Osteoblast (primary cell): ENCODE data around the gene ING5. TPM values are rescaled to one million over a fixed set of nuclear protein-coding genes. Genes with fewer than 3 reads are reported as not detected.

Source experiments
- DNase-seq: peaks from one replicate; pipeline ENCODE4 v3.0.0; 2011; ENCODE audit warnings: low spot score, mixed read lengths; ENCODE audit not compliant: insufficient read length; ENCODE audit errors: missing footprints
- H2AFZ ChIP-seq: 2 replicates; pipeline ENCODE4 v1.6.0; 2011; ENCODE audit warnings: mild to moderate bottlenecking, low read length
- H3K27ac ChIP-seq: 2 replicates; pipeline ENCODE4 v1.5.1; 2011; ENCODE audit warnings: mild to moderate bottlenecking, low read depth, low read length, moderate library complexity
- H3K27me3 ChIP-seq: 2 replicates; pipeline ENCODE4 v1.6.0; 2012; ENCODE audit warnings: mild to moderate bottlenecking, control low read depth, inconsistent platforms, low read length, moderate library complexity; ENCODE audit not compliant: insufficient read depth
- H3K36me3 ChIP-seq: 2 replicates; pipeline ENCODE4 v1.5.1; 2011; ENCODE audit warnings: mild to moderate bottlenecking, low read length, control low read depth, moderate library complexity; ENCODE audit not compliant: insufficient read depth
- H3K4me1 ChIP-seq: 2 replicates; pipeline ENCODE4 v1.5.1; 2011; ENCODE audit warnings: mild to moderate bottlenecking, low read length, control low read depth, moderate library complexity; ENCODE audit not compliant: insufficient read depth
- H3K4me2 ChIP-seq: 2 replicates; pipeline ENCODE4 v1.6.0; 2011; ENCODE audit warnings: mild to moderate bottlenecking, low read length; ENCODE audit not compliant: insufficient read depth
- H3K4me3 ChIP-seq: fragments of 200-600 bp; sonication (generic); 3 replicates; pipeline ENCODE4 v1.5.1; 2012; ENCODE audit warnings: mild to moderate bottlenecking, low read length, inconsistent platforms; ENCODE audit not compliant: insufficient read depth
- H3K79me2 ChIP-seq: 2 replicates; pipeline ENCODE4 v1.6.0; 2012; ENCODE audit warnings: mild to moderate bottlenecking, low read length, control low read depth, inconsistent platforms; ENCODE audit not compliant: insufficient read depth
- H3K9me3 ChIP-seq: 2 replicates; pipeline ENCODE4 v1.5.1; 2011; ENCODE audit warnings: low read depth, low read length, control low read depth
- H4K20me1 ChIP-seq: 2 replicates; pipeline ENCODE4 v1.6.0; 2012; ENCODE audit warnings: mild to moderate bottlenecking, low read length, control low read depth; ENCODE audit not compliant: insufficient read depth
- CTCF ChIP-seq: IDR thresholded peaks from 2 replicates; pipeline ENCODE4 v1.5.1; 2011; ENCODE audit warnings: mild to moderate bottlenecking, low read depth, low read length, moderate library complexity; ENCODE audit errors: extremely low read depth
- total RNA-seq: library from RNA; depleted of rRNA; stranded (reverse); fragments of >200 nt; gene quantifications from 2 replicates; pipeline ENCODE4 v1.2.3, GENCODE V29; 2012

Gene ING5
- total RNA-seq, 1 donor = 16.6 TPM

- Histone ChIP-seq H3K36me3 (peaks cover 35% of the 10 kb centered on the region), H3K27me3 (no peaks in the 10 kb centered on the region), H4K20me1 (peaks cover 42% of the 10 kb centered on the region), H3K9me3 (no peaks in the 10 kb centered on the region), H3K27ac (no peak overlapping the region), H2AFZ (no peak overlapping the region), H3K4me3 (no peak overlapping the region), H3K4me1 (peaks cover 18% of the 10 kb centered on the region), H3K79me2 (peaks cover 17% of the 10 kb centered on the region), H3K4me2 (no peak overlapping the region)
- no peak for TF ChIP-seq CTCF
- DNase-seq = no peak
Measured at GRCh38 chr2:241744028-241744754, 42.4 kb downstream of the ING5 start.

- H3K4me3 ChIP-seq = no peak overlapping the region
- H3K9me3 ChIP-seq = no peaks in the 10 kb centered on the region
- peaks cover 32% of the 10 kb centered on the region for H4K20me1 ChIP-seq
- H3K27me3 ChIP-seq = no peaks in the 10 kb centered on the region
- peaks cover 36% of the 10 kb centered on the region for H3K36me3 ChIP-seq
- DNase-seq = no peak
- TF ChIP-seq CTCF = no peak
- H3K79me2 ChIP-seq = peaks cover 14% of the 10 kb centered on the region
- no peak overlapping the region for H3K27ac ChIP-seq
- H3K4me2 ChIP-seq = no peak overlapping the region
- H3K4me1 ChIP-seq = peaks cover 9% of the 10 kb centered on the region
- no peak overlapping the region for H2AFZ ChIP-seq
Measured at GRCh38 chr2:241745276-241745675, 43.4 kb downstream of the ING5 start.

- Histone ChIP-seq H3K4me3 (no peak overlapping the region), H3K36me3 (peaks cover 39% of the 10 kb centered on the region), H4K20me1 (peaks cover 27% of the 10 kb centered on the region), H3K9me3 (no peaks in the 10 kb centered on the region), H3K4me2 (no peak overlapping the region), H3K79me2 (peaks cover 9% of the 10 kb centered on the region), H2AFZ (no peak overlapping the region), H3K27me3 (no peaks in the 10 kb centered on the region), H3K27ac (no peak overlapping the region), H3K4me1 (peaks cover 2% of the 10 kb centered on the region)
- no peak for TF ChIP-seq CTCF
- DNase-seq = no peak
Measured at GRCh38 chr2:241746084-241746483, 44.2 kb downstream of the ING5 start.

GRCh38 chr2:241748468-241749256, 46.8 kb downstream of the ING5 start:
- no peak for TF ChIP-seq CTCF
- Histone ChIP-seq H3K4me1 (no peaks in the 10 kb centered on the region), H3K36me3 (peaks cover 44% of the 10 kb centered on the region)

More at GRCh38 chr2:241748468-241749256, 46.8 kb downstream of the ING5 start:
- Histone ChIP-seq H4K20me1 (peaks cover 8% of the 10 kb centered on the region), H3K27me3 (no peaks in the 10 kb centered on the region), H3K27ac (no peak overlapping the region), H3K79me2 (no peaks in the 10 kb centered on the region), H3K4me3 (no peak overlapping the region), H2AFZ (no peak overlapping the region), H3K9me3 (no peaks in the 10 kb centered on the region), H3K4me2 (no peak overlapping the region)
- DNase-seq = no peak
